K562 (cell line): Measurements from ENCODE around the gene PICK1. TPM values are rescaled to one million over a fixed set of nuclear protein-coding genes. Genes with fewer than 3 reads are reported as not detected.

Experiments used
- CSDE1 ChIP-seq, 2 experiments: fragments of 450-650 bp; IDR thresholded peaks; 2 replicates each; pipeline ENCODE4 v1.6.1; 2016; ENCODE audit warnings: mild to moderate bottlenecking in 1 of 2
- FIP1L1 ChIP-seq: fragments of 200-400 bp; formaldehyde crosslinking; IDR thresholded peaks from 2 replicates; pipeline ENCODE4 v1.6.1; 2018; ENCODE audit warnings: mild to moderate bottlenecking, low read depth, low read length; ENCODE audit not compliant: poor library complexity, severe bottlenecking
- LEF1 ChIP-seq: fragments of 450-650 bp; IDR thresholded peaks from 2 replicates; pipeline ENCODE4 v1.6.1; 2016; ENCODE audit warnings: mild to moderate bottlenecking
- polyA plus RNA-seq, 8 experiments: library from polyadenylated mRNA; depleted of rRNA in 4 of 8; stranded (reverse) in 5 of 8; unstranded in 3 of 8; fragments of >200 nt; fragmentation: Nextera tagmentation in 2 of 8; fragmentation: Illumina TruSeq in 1 of 8; extraction: Ambion mirVana in 2 of 8; extraction: Trizol in 1 of 8; gene quantifications; 2 replicates each; pipeline versions ENCODE4 v1.2.1 to v1.2.3, GENCODE V29; 2011 to 2014; ENCODE audit warnings: inconsistent platforms in 1 of 8, missing spikeins in 1 of 8
- total RNA-seq, 7 experiments: library from RNA; depleted of rRNA in 6 of 7; stranded (reverse); fragments of >200 nt in 6 of 7; fragmentation: Illumina TruSeq in 2 of 7; extraction: Trizol in 2 of 7; gene quantifications; 2 replicates each; pipeline versions ENCODE4 v1.2.1 to v1.2.3, GENCODE V29; 2011 to 2021; ENCODE audit warnings: low replicate concordance in 1 of 7
- TF ChIP-seq, protein P1 (sequence below): sonication (generic); formaldehyde crosslinking; IDR thresholded peaks from 2 replicates; pipeline ENCODE4 v1.8.0; 2022; ENCODE audit warnings: missing genetic modification reagents, mild to moderate bottlenecking, borderline replicate concordance
- TF ChIP-seq, protein P2 (sequence below): fragments of 450-650 bp; IDR thresholded peaks from 2 replicates; pipeline ENCODE4 v1.6.1; 2016
- TF ChIP-seq, protein P3 (sequence below): fragments of 250-450 bp; sonication (Bioruptor Pico); IDR thresholded peaks from 2 replicates; pipeline ENCODE4 v1.4.0; 2020; ENCODE audit warnings: borderline replicate concordance

The PICK1 gene
- total and polyA plus RNA-seq, 9 of the 15 experiments (the other 6 are each of a cell fraction or from before 2014, with no cell fraction given): 0.06 to 11.0 (median 7.9) TPM; not detected in 1

DNA sequence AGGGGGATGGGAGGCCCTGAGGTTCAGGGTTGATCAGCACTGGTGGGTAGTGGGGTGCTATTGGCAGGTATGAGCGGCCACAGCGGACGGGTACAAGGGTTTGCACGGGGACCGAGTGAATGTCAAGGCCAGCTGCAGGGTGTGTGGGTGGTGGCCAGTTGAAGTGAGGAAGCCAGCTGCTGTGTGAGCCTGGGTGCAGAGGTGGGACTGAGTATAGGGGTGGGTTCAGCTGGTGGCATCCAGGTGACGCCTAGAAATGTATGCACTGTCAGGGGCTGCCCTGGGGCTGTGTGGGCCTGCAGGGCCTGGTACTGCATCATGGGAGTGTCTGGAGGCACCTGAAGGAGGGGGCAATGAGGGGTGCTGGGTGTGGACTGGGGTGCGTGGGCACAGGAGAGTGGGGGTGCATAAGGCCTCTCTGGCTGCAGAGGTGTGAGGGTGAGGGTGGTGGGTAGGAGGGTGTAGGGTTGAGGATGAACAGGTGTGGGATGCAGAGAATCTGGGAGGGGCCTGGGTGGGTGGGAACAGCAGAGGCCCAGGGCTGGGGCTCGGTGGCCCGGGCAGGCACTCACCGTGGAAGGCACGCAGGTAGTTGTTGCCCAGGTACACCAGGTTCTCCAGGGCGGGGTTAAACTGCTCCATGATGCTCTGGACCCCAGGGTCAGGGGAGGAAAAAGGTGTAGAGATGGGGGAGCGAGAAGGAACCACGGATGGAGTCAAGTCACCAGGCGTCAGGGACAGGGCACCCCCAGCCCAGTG lies 51.5 kb downstream of the PICK1 start (continued):
- TF ChIP-seq FIP1L1 (no peak), CSDE1 (IDR thresholded peaks at IDR 0.05) (no peak), LEF1 (no peak)
- TF ChIP-seq, protein P1, sequence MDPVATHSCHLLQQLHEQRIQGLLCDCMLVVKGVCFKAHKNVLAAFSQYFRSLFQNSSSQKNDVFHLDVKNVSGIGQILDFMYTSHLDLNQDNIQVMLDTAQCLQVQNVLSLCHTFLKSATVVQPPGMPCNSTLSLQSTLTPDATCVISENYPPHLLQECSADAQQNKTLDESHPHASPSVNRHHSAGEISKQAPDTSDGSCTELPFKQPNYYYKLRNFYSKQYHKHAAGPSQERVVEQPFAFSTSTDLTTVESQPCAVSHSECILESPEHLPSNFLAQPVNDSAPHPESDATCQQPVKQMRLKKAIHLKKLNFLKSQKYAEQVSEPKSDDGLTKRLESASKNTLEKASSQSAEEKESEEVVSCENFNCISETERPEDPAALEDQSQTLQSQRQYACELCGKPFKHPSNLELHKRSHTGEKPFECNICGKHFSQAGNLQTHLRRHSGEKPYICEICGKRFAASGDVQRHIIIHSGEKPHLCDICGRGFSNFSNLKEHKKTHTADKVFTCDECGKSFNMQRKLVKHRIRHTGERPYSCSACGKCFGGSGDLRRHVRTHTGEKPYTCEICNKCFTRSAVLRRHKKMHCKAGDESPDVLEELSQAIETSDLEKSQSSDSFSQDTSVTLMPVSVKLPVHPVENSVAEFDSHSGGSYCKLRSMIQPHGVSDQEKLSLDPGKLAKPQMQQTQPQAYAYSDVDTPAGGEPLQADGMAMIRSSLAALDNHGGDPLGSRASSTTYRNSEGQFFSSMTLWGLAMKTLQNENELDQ (CRISPR knock-in tag): no peak
- TF ChIP-seq, protein P2, sequence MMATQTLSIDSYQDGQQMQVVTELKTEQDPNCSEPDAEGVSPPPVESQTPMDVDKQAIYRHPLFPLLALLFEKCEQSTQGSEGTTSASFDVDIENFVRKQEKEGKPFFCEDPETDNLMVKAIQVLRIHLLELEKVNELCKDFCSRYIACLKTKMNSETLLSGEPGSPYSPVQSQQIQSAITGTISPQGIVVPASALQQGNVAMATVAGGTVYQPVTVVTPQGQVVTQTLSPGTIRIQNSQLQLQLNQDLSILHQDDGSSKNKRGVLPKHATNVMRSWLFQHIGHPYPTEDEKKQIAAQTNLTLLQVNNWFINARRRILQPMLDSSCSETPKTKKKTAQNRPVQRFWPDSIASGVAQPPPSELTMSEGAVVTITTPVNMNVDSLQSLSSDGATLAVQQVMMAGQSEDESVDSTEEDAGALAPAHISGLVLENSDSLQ: no peak
- TF ChIP-seq, protein P3, sequence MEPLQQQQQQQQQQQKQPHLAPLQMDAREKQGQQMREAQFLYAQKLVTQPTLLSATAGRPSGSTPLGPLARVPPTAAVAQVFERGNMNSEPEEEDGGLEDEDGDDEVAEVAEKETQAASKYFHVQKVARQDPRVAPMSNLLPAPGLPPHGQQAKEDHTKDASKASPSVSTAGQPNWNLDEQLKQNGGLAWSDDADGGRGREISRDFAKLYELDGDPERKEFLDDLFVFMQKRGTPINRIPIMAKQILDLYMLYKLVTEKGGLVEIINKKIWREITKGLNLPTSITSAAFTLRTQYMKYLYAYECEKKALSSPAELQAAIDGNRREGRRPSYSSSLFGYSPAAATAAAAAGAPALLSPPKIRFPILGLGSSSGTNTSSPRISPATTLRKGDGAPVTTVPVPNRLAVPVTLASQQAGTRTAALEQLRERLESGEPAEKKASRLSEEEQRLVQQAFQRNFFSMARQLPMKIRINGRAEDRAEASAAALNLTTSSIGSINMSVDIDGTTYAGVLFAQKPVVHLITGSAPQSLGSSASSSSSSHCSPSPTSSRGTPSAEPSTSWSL (CRISPR knock-in tag): no peak
